Heart left ventricle (tissue), 13 donors: Measurements from ENCODE around the gene ARVCF.

ENCODE experiments used
- POLR2A ChIP-seq, 2 donors: fragments of 450-650 bp; IDR thresholded peaks; one replicate each; pipeline ENCODE4 v1.6.1; 2017; ENCODE audit warnings: antibody characterized with exemption in 2 of 2, mild to moderate bottlenecking in 2 of 2, moderate library complexity in 2 of 2
- TF ChIP-seq, protein P1 (sequence below), 12 donors: fragments of 200-600 bp; sonication (generic) in 4 of 12; IDR thresholded peaks; one replicate each; pipeline versions ENCODE4 v1.5.0 to v1.8.0; 2018 to 2022; ENCODE audit warnings: antibody characterized with exemption in 12 of 12, mild to moderate bottlenecking in 5 of 12
- donor health status: ischemic (EF 13 %, LVEDD 7.1; RV severe dilation, severe dysfunction).
- donor health status: DM: no; HTN: yes; CAD: no.
- donor health status: DM: no; HTN: no; CAD: no.
- donor health status: ischemic (EF 25% LVEDD 6.9; RV normal size, moderate dysfunction).
- donor health status: ischemic (EF 25% LVEDD 5.7; RV mildly dilated, moderate dysfunction).
- donor health status: ischemic (EF 35%, LVEDD 5.7; RV mildly dilated, moderate dysfunction).
- donor health status: nonischemic (EF 11% LVEDD 7.7; RV severe dilation, severe dysfunction).
- donor health status: DM: yes; HTN: yes; CAD: no.
- donor health status: PGD.
- donor health status: ischemic (EF 29% LVEDD 5.4; RV normal size, mild dysfunction).
- donor health status: nonischemic (EF 23%, LVEDD 6.1; RV moderate dilation, normal function).

DNA sequence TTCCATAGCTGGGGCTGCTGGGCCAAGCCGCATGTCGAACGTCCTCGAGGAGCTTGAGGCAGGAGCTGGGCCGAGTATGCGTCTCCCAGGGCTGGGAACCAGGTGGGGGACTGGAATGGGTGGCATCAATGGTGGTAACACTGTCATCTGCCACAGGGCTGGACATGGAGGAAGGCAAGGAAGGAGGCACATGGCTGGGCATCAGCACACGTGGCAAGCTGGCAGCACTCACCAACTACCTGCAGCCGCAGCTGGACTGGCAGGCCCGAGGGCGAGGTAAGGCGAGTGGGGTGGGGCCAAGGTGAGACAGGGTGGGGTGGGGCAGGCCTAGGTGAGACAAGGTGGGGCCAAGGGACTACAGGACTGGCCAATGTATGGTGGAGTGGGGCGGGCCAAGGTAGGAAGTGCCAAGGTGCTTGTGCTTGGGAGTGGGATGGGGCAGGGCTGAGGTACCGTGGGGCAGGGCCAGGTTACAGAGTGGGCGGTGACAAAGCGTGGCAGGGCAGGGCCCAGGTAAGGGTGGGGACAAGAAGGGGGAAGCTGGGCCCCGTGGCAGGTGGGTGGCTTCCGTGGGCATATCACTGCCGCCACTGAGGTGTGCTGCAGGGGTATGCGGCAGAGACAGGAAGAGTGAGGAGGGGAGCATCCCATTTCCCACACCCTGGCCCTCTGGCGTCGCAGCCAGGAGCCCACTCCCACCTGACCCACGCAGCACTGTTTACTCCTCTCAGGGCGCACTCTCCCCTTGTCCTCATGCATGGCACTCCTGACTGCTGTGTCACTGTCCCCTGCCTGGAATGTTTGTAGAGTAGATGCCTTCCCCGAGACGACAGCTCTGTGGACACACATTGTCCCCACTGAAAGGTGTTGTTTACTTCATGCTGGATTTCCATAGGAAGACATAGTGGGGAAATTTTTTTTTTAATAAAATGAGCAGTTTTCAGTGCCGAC lies 36.0 kb upstream of the ARVCF start:
- TF ChIP-seq, protein P1, sequence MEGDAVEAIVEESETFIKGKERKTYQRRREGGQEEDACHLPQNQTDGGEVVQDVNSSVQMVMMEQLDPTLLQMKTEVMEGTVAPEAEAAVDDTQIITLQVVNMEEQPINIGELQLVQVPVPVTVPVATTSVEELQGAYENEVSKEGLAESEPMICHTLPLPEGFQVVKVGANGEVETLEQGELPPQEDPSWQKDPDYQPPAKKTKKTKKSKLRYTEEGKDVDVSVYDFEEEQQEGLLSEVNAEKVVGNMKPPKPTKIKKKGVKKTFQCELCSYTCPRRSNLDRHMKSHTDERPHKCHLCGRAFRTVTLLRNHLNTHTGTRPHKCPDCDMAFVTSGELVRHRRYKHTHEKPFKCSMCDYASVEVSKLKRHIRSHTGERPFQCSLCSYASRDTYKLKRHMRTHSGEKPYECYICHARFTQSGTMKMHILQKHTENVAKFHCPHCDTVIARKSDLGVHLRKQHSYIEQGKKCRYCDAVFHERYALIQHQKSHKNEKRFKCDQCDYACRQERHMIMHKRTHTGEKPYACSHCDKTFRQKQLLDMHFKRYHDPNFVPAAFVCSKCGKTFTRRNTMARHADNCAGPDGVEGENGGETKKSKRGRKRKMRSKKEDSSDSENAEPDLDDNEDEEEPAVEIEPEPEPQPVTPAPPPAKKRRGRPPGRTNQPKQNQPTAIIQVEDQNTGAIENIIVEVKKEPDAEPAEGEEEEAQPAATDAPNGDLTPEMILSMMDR (IDR thresholded peaks at IDR 0.05) = no peak
- no peak for TF ChIP-seq POLR2A (IDR thresholded peaks at IDR 0.05)
